ENCODE data around the gene ADCY4.

Gene ADCY4

DNA sequence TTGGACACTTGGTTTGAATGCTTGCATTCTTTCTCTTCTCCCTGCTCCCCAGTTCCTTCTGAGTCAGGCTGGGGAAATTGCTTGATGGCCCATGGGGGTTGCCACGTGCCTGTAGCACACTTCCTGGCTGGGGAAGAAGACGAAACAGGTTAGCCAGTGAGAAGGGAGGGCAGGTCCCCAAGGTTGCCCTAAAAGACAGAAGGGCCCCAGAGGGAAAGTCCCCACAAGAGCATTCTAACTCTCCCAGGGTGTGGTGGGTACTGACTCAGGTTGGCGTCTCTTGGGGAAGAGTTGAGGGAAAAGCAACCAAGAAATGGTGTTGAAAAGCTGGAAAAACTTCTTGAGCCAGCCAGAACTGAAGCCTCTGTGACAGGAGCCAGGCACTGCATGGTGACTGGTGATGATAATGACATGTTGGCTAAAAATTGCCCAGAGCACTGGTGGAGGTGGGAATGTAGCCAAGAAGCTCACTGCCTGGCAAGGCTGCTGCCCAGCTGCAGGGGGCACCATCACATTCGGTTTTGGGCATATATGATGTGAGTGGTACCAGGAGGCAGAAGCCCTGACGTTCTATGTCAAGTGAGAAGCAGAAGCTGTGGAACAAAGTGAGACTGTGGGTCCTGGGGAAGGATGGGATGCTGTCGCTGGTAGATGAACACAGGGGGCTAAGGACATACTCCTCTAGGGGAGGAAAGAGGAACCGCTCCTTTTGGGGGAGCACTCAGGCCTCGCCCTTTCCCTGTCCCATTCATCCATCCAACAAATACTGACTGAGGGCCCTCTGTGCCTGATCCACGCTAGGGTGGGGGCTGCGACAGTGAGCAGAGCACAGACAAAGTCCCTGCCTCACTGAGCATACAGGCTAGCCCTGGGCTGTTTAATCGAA, 55.3 kb downstream of the ADCY4 start:
- DNase-seq (ENCODE audit: low read depth in 1 of 2, low spot score in 1 of 2) = peak; percentile 10 to 54

DNA sequence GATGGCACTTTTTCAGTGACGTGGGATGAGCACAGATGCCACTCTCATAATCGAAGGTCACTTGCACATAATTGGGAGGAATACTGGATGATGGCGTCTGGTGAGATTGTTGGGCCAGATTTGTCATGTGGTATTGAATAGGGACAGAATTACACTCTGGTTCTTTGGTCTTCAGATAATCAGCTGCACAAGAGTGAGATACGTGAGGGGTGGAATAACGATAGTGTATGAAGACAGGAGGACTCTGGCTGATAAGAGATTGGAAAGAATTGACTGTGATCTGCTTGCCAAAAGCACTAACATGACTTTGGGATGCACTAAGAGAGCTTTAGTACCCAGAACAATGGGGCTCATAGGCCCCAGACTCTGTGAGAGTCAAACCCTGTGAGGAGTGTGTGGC, 56.4 kb downstream of the ADCY4 start:
- DNase-seq (ENCODE audit: low read depth in 1 of 2, low spot score in 1 of 2) = no peak

DNA sequence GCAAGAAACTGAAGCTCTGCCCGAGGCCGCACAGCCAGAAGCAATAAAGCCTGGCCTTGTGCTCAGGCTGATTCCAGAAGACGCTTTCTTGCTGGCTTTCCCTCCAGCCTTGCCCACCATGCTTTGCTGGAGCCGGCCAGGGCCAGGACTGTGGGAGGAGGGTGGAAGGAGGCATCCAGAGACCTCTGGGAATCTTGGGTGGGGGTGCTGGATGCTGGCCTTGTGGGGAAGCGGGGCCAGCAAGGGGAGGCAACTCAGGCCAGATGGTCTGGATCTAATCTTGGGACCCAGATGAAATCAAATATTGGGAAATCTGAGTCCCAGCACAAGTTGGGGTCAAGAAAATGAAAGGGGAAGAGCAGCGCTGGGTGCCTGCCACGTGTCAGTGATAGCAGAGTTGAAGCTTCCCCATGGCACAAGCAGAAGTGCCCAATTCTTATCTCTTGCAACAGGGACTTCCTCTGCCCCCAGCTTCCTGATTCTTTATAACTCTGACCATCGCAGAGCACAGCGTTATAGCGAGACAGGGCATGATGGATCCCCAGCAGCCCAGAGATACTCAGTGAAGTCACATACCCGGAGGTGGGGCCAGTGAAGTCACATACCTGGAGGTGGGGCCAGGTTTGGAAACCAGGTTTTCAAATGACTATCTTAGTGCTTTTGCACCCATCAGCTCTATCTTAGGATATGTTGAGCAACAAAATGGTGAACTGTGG, 57.1 kb downstream of the ADCY4 start:
- DNase-seq (ENCODE audit: low read depth in 1 of 2, low spot score in 1 of 2) = no peak

DNA sequence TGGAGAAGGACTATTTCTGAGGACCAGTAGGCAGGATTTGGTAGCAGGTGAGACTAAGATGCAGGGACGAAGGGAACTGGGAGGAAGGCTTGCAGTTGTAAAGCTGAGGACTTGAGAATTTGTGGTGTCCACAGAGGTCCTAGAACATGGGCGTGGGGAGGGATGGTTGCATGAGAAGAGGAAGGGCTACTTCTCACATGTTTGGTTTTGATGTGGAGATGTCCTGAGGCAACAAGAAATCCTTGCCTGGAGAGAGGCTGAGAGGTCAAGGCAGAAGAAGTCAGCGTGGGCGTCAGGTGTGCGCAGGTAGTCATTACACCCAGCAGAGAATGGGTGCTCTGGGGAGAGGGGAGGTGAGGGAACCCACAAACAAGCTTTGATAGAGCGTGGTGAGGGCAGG, 57.8 kb downstream of the ADCY4 start:
- DNase-seq (ENCODE audit: low read depth in 1 of 2, low spot score in 1 of 2) = no peak

DNA sequence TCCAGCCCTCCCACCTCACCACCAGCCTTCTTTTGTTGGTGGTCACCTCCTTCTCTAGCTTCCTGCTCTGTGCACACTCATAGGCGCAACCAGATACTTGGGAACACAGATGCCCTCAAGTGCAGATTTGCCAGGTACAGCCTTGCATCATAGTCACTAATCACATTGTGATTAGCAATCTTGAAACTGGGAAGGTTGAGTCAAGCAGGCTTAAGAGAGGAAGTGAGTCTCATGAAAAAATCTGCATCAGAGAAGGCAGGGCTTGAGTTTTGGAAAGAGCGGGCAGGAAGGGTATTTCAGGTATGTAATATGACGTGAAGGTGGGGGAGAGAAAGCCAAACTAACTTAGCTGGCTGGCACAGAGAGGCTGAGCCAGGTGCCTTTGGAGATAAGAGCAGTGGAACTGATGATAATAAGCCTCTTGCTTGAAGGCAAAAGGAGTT, 60.7 kb downstream of the ADCY4 start:
- peak; percentile 21 to 73 for DNase-seq (ENCODE audit: low read depth in 1 of 2, low spot score in 1 of 2)

DNA sequence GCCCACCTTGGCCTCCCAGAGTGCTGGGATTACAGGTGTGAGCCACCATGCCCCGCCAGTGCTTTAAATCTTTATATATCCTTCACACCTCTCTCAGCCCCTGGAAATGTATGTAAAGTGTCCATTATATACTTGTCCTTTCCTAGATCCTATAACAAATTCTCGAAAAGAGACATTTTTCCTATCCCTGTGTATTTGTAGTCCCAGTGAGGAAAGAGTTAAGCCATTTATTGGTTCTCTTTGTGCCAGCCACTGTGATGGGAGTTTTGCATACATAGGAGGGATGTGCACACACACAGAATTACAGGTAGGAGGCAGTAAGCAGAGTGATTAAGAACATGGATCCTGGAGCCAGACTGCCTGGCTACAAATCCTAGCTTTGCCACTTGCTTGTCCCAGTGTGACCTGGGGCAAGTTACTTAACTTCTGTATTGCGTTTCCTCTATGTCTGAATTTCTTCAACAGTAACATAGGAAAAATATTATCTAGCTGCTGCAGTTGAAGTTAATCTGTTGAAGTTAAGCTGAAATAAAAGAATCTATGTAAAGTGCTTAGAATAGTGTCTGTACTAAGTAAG, 61.4 kb downstream of the ADCY4 start:
- no peak for DNase-seq (ENCODE audit: low read depth in 1 of 2, low spot score in 1 of 2)

DNA sequence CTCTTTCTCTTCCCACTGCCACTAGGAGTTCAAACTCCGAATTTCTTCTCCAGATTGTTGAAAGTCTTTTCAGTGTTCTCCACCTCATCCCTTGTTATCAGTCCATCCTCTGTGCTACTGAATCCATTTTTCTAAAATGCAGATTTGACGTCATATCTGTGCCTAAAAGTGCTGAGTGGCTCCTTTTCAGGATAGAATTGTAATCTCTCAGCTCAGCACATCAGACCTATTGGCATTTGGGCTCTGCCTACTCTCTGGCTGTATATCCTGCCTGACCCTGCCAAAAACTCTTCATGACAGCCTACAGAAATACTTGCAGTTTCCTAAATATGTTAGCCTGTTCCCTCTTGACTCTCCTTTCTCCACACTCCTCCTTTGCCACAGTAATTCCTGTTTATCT, 62.4 kb downstream of the ADCY4 start:
- no peak for DNase-seq (ENCODE audit: low read depth in 1 of 2, low spot score in 1 of 2)

DNA sequence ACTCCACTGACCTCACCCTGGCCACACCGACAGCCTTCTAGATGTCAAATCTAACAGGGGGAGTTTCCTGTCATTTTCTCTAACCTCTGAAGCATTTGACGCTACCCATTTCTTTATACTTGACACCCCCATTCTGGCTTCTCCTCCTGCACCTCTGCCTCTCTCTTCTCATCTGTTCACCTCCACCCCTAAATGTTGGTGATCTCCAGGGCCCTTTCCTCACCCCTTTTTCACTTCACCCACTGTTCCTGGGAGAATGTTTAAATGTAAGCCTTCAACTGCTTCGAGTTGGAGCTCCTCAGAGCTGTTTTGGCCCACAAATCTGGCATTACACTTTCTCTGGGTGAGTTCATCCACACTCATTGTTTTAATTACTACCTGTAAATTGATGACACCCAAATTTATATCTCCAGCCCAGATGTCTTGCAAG, 63.0 kb downstream of the ADCY4 start:
- no peak for DNase-seq (ENCODE audit: low read depth in 1 of 2, low spot score in 1 of 2)

DNA sequence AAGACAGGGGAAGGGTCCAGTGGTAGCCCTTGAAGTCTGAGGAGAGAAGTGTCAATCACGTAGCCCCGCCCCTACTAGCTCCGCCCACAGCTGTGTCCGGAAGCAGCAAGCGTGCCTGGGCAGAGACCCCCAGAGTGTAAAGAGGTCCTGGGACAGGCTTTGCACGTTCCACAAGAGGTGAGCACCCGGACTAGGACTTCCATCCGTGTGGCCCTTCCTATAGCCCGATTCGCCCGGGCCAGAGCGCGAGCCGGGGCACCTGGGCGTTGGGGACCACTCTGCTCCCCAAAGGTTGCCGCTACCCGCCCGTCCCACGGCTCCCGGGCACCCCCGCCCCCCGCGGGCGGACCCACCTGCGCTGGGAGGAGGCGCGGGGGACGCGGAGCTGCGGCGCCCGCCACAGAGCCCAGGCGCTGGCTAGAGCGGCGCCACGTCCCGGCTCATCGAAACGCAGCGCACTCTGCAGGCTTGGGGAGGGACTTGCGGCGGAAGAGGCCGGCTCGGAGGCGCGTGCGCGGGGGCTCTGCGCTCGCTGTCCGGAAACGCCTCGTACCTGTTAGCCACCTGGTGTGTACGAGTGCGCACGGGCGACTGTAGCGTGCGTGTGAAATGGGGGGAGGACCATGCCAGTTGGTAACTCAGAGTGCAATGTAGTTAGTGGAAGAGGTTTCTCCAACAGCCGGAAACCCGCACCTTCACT, 63.6 kb downstream of the ADCY4 start, which contains the start of gene RABGGTA:
Gene RABGGTA (minus strand): TSS at position 464 of the 700 bp plus-strand sequence. CDS start 482 bp downstream, outside the sequence.
- DNase-seq (ENCODE audit: low read depth in 1 of 2, low spot score in 1 of 2) = peak; percentile 66 to 80

DNA sequence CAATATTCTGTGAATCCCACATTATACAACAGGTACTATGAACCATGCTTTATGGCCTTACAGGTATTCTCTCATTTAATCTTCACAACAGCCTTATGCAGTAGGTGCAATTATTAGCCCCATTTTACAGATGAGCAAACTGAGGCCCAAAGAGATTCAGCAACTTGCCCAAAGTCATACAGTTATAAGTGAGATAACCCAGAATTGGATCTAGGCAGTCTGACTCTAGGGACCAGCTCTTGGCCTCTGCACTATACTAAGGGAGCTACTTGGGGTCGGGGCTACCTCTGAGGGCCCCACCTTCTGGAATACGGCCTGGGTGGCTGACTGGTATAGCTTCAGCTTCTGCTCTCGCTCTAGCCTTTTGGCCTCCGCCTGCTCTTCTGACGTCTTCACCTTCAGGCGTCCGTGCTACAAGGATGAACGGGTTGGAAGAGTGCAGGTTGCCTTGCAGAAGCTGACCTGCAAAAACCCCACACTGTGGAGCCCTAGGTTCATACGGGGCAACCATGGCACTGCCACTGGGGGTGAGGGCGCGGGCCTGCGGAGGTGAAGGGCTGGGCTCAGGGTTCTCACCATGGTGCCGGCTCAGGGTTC, 64.2 kb downstream of the ADCY4 start:
- no peak for DNase-seq (ENCODE audit: low read depth in 1 of 2, low spot score in 1 of 2)

DNA sequence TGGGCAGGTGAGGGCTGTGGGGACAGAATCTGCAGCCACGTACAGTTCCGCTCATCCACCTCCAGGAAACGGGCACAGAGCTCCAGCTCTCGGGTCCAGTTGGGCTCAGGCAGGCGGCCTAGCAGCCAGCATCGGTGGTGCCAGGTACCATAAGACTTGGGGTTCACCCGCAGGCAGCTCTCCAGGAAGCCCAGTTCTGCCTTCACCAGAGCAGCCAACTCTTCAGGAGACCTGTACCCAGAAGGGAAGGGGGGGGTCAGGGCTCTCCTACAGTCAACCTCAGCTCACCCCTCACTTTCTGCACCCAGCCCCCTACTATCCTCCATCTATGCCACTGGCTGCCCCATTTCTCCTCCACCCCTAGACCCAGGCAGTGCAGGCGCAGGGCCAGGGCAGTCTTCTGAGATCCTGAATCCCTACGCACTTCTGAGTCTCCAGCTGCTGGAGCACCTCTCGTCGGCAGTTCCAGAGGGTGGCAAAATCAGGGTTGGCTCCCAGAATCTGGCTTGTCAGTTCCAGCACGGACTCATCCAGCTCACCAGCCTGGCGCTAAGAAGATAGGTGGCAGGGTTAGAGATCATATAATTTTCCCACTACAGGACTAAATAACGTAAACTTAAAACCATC, 64.8 kb downstream of the ADCY4 start:
- DNase-seq (ENCODE audit: low read depth in 1 of 2, low spot score in 1 of 2) = no peak

DNA sequence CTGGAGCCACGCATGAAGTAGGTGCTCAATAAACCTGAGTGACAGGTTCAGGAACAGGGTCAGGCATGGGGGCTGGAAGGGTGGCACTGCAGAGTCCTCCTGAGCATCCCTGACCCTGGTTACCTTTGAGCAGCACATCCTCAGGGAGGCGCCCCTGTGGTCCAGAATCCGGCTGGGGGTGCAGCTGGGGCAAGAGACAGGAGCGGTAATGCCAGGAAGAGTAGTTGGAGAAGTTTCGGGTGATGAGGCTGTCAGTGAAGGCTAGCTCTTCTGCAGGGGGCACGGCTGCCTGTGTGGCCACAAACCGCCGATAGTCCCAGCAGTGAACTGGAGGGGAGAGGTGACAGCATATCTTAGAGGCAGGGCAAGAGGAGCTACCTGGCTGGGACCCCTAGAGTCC, 65.5 kb downstream of the ADCY4 start:
- DNase-seq (ENCODE audit: low read depth in 1 of 2, low spot score in 1 of 2) = no peak
